ENCODE measurements around the gene SMG1.
"Not testable (repeated sequence)": the region's sequence is repeated elsewhere in the genome, so short reads cannot be mapped to it uniquely, and the experiment has no call there.

The SMG1 gene

GRCh38 chr16:18866277-18866823 lies 59.9 kb downstream of the SMG1 start:
- H3K4me3 ChIP-seq, H3K27ac ChIP-seq: not testable (repeated sequence)

GRCh38 chr16:18862891-18863290 lies 63.3 kb downstream of the SMG1 start:
- not testable (repeated sequence) for H3K27ac ChIP-seq, H3K4me3 ChIP-seq

- Histone ChIP-seq H3K27ac (peak overlapping the region in 1 of 21 experiments; percentile 7), H3K4me3 (no peak overlapping the region)
These were observed 71.0 kb downstream of the SMG1 start for GRCh38 chr16:18855196-18855595.

- no peak overlapping the region for H3K27ac ChIP-seq
- H3K4me3 ChIP-seq = no peak overlapping the region
These were observed 72.5 kb downstream of the SMG1 start for GRCh38 chr16:18853694-18854093.

GRCh38 chr16:18852647-18853046 lies 73.6 kb downstream of the SMG1 start:
- no peak overlapping the region for H3K4me3 ChIP-seq

DNA sequence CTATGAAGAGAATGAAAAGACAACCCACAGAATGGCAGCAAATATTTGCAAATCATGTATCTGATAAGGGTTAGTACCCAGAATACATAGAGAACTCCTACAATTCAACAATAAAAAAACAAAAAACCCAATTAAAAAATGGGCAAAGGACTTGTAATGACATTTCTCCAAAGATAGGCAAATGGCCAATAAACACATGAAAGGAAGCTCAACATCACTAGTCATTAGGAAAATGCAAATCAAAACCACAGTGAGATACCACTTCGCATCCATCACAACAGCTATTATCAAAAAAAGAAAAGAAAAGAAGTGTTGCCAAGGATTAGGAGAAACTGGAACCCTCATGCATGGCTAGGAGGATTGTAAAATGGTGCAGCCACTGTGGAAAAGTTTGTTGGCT lies 79.8 kb downstream of the SMG1 start:
- H3K4me3 ChIP-seq = no peak overlapping the region
- H3K27ac ChIP-seq = no peak overlapping the region

More at GRCh38 chr16:18852647-18853046, 73.6 kb downstream of the SMG1 start:
- H3K27ac ChIP-seq = no peak overlapping the region

- Histone ChIP-seq H3K27ac (peak overlapping the region in 6 of 21 experiments; percentile 11 to 67 (median 42)), H3K4me3 (no peak overlapping the region)
These were observed 83.6 kb downstream of the SMG1 start for GRCh38 chr16:18842565-18842964.

GRCh38 chr16:18841833-18842525 lies 84.2 kb downstream of the SMG1 start:
- Histone ChIP-seq H3K27ac (peak overlapping the region in 6 of 21 experiments; percentile 11 to 67 (median 42)), H3K4me3 (peak overlapping the region in 1 of 7 experiments; percentile 3)

DNA sequence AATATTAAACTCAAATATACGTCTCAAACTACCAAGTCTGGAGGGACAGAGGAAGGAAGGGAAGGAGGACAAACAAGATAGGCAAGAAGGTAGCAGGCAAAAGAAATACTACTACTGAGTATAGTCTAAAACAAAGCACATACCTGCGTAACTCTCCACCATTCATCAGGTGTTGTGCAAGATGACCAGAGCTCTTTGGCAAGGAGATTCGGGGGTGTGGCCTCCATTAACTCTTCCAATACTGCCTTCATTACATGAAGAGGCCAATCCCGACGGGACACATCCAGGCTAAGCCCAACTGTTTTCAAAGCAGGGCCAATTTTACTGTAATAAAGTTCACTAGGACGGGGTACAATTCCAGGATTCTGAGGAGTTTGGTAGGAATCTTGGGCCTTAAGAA lies 86.7 kb downstream of the SMG1 start:
- Histone ChIP-seq H3K27ac (no peak overlapping the region), H3K4me3 (no peak overlapping the region)

- no peak overlapping the region for H3K27ac ChIP-seq
These were observed 89.5 kb downstream of the SMG1 start for GRCh38 chr16:18836702-18837101.

GRCh38 chr16:18834864-18835263 lies 91.3 kb downstream of the SMG1 start:
- no peak overlapping the region for H3K4me3 ChIP-seq
- no peak overlapping the region for H3K27ac ChIP-seq

More at GRCh38 chr16:18836702-18837101, 89.5 kb downstream of the SMG1 start:
- H3K4me3 ChIP-seq = no peak overlapping the region

GRCh38 chr16:18833707-18834505 lies 92.3 kb downstream of the SMG1 start:
- Histone ChIP-seq H3K27ac (no peak overlapping the region), H3K4me3 (no peak overlapping the region)

DNA sequence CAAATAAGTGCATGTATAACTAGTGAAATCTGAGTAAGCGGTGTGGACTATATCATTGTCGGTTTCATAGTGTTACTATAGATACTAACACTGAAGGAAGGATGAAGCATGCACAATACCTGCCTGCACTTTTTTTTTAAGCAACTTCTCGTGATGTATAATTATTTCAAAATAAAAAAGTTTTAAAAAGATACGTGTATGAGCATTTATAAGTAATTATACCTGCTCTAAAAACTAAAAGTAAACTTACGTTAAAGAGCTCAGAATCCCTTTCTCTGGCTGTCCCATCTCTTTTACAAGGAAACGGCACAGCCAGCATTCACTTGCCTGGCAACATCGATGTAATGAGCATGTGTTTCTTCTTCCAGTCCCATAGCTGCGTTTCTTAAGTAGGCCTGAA lies 93.6 kb downstream of the SMG1 start:
- no peak overlapping the region for H3K27ac ChIP-seq
- H3K4me3 ChIP-seq = no peak overlapping the region

- H3K4me3 ChIP-seq = no peak overlapping the region
- no peak overlapping the region for H3K27ac ChIP-seq
These were observed 94.2 kb downstream of the SMG1 start for GRCh38 chr16:18832006-18832405.

DNA sequence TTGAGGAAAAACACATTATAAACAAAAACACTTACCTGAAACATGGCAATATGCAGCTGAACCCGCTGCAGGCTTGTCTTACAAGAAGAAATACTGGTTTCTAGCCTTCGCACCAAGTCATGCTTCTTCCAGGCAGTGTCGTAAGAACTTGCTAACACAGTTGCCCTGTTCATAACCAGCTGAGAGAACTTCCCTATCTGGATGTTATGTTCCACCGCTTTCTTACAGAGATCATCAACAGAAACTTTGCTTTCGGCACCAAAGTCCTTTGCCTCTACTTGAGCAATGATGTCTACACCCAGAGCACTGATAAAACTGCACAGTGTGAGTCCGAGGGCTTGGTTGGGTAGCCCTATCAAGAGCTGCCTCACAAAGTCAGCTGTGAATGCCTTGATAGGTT lies 97.0 kb downstream of the SMG1 start:
- no peak overlapping the region for H3K4me3 ChIP-seq
- no peak overlapping the region for H3K27ac ChIP-seq

GRCh38 chr16:18827890-18828289 lies 98.3 kb downstream of the SMG1 start:
- Histone ChIP-seq H3K27ac (no peak overlapping the region), H3K4me3 (no peak overlapping the region)

DNA sequence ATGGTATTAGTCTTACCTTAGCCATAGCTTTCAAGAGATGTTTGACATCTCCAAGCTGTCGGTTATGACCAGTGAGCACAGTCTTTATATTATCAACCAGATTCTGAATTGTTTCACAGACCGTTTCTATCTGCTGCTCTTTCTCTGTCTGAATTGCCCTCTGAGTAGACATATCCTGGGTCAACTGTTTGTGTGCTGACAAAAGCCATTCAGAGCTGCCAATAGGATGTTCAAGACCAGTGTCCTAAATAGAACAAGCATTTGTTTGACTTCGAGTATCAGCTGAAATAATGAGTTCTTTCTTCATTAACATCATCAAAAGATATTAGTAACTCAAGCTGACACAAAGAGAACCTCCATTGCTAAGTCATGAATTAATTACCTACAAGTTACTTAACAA lies 109.9 kb downstream of the SMG1 start:
- Histone ChIP-seq H3K4me3 (no peak overlapping the region), H3K27ac (no peak overlapping the region)

DNA sequence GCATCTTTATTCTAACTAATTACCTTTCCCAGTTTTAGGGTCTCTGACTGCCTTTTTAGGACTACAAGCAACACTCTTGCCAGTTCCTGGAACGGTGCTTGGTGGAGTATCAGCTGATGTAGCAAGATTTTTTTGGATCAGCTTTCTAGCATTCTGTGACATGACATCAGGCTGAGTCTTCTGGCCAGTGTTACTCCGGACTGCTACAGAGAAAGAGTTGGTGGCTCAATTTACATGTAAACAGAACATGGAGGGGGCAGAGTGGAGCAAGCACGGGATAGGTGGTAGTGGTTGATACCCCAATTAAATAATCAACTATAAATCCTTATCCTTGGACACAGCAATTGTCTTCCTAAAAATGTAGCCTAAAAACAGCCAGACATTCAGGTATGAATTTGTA lies 114.3 kb downstream of the SMG1 start:
- Histone ChIP-seq H3K4me3 (no peak overlapping the region), H3K27ac (no peak overlapping the region)

DNA sequence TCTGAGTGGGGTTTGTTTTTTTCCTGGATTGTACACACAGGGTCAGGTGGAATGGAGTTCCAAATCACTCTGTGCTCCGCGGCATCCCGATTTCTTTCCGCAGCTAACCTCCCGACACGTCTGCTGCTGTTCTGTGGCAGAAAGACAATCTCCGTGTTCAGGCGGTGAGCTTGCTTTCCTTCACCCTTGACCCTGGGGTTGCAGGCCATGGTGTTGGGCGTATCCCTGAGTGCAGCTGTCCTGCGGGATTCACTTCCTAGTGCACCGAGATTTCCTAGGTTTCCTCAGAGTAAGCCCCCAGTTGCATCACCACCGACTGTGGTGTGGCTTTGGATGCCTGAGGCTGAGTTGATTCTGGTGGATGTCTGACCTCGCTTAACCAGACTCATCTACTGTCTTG lies 117.0 kb downstream of the SMG1 start:
- H3K4me3 ChIP-seq = no peak overlapping the region
- no peak overlapping the region for H3K27ac ChIP-seq

- Histone ChIP-seq H3K4me3 (no peak overlapping the region), H3K27ac (peak overlapping the region in 8 of 21 experiments; percentile 3 to 89 (median 48))
These were observed 120.9 kb downstream of the SMG1 start for GRCh38 chr16:18805257-18805773.

GRCh38 chr16:18804540-18804939 lies 121.7 kb downstream of the SMG1 start:
- Histone ChIP-seq H3K27ac (peak overlapping the region in 14 of 21 experiments; percentile 3 to 89 (median 52)), H3K4me3 (no peak overlapping the region)

Data from skin epidermis (tissue), 12 donors.